Psoas muscle (tissue), 8 donors: Measurements from ENCODE around the gene GLB1L. TPM values are rescaled to one million over a fixed set of nuclear protein-coding genes. Genes with fewer than 3 reads are reported as not detected.

Source experiments
- ATAC-seq, 4 donors: fragments of 200-7000 bp; cut with Tn5 transposase; one replicate each; pipeline ENCODE4 v1.9.1; 2020; ENCODE audit warnings: moderate library complexity in 3 of 4, mild to moderate bottlenecking in 2 of 4
- DNase-seq, 2 donors: peaks; one replicate each; pipeline ENCODE4 v3.0.0-alpha.2; 2020
- H3K27ac ChIP-seq: fragments of 200-600 bp; one replicate; pipeline ENCODE4 v1.8.0; 2022
- H3K27me3 ChIP-seq, 3 donors: fragments of 200-600 bp in 1 of 3; one replicate each; pipeline versions ENCODE4 v1.6.1 to v1.8.0; 2013 to 2022; ENCODE audit warnings: low read length in 2 of 3, mild to moderate bottlenecking in 2 of 3, moderate library complexity in 1 of 3; ENCODE audit not compliant: insufficient read depth in 3 of 3
- H3K36me3 ChIP-seq, 2 donors: fragments of 200-600 bp in 1 of 2; one replicate each; pipeline versions ENCODE4 v1.6.1 to v1.8.0; 2013 to 2022; ENCODE audit warnings: low read depth in 1 of 2, mild to moderate bottlenecking in 1 of 2, moderate library complexity in 1 of 2; ENCODE audit not compliant: insufficient read depth in 1 of 2
- H3K4me1 ChIP-seq: fragments of 200-600 bp; one replicate; pipeline ENCODE4 v1.8.0; 2022
- H3K4me3 ChIP-seq: fragments of 200-600 bp; one replicate; pipeline ENCODE4 v1.8.0; 2022; ENCODE audit warnings: mild to moderate bottlenecking
- H3K9me3 ChIP-seq: fragments of 200-600 bp; one replicate; pipeline ENCODE4 v1.8.0; 2022
- WGBS, 3 donors: extraction: QIAGEN DNeasy Blood & Tissue Kit; methylation state at CpG; one replicate each; pipeline versions ENCODE4 v1.1.6 to v1.1.7; 2013; 5-methylcytosine and 5-hydroxymethylcytosine counted together
- intact Hi-C, 2 donors: fragments of 100-400 bp; cut with DNase I; formaldehyde crosslinking; loops; one replicate each; pipeline versions ENCODE4 v1.11.0 to v1.14.2; 2022
- polyA plus RNA-seq, 3 donors: library from polyadenylated mRNA; stranded (reverse); fragments of 200-250 nt; gene quantifications; one replicate each; pipeline ENCODE4 v1.2.3, GENCODE V29; 2013
- total RNA-seq, 4 donors: library from RNA; stranded (reverse); fragmentation: NEBNext Ultra II Directional in 2 of 4; extraction: Animal tissue kit (Norgen Biotek cat#: 25700) in 2 of 4; gene quantifications; one replicate each; pipeline versions ENCODE4 v1.2.1 to v1.2.4, GENCODE V29; 2021 to 2023
- TF ChIP-seq, protein P1 (sequence below): fragments of 200-600 bp; IDR thresholded peaks from one replicate; pipeline ENCODE4 v1.8.0; 2022; ENCODE audit warnings: antibody characterized with exemption
- donor health status: healthy with polysubstance abuse.
- donor health status: DM: no; HTN: no; CAD: no; lungs with moderate emphysema.
- donor health status: Bipolar disorder and iron deficiency.
- donor health status: healthy.
- donor health status: DM: yes; HTN: yes; CAD: no.
- donor health status: DM: no; HTN: no; CAD: no.
- donor health status: DM: no; HTN: no; CAD: no.
- donor health status: DM: yes; HTN: yes; CAD: no.

GLB1L gene
- total and polyA plus RNA-seq, 7 donors = 0.55 to 3.7 (median 0.90) TPM

DNA sequence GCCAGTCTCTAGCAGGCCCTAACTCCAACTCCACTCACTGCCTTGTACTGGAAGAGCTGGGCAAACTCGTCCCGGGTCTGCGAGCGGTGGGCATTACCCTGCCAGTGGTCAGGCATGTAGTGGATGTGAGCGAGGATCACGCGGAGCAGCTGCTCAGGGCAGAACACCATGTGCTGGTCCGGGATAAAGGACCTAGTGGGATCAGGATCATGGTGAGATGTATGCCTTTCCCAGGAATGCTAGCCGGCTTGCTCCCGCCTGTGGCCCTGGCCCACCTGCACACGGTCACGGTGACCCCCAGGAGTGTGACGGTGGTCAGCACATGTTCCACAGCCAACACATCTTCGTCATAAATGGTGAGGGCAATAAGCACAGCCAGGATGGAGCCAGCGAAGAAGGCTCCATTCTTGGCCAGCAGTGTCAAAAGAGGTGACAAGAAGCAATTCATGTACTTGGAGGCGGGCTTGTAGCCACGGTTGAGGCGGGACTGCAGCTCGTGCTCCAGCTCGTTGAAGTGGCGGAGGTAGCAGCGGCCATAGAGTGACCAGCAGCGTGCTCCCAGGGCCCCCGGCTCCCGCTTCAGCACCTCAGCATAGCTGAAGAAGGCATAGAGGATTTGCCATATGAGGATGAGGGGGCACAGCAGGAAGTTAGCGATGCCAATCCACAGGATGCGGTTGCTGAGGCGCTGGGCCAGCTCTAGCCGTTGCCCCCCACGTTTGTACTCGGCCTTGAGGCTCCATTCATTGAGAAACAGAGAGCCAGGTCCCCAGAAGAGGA lies 21.2 kb downstream of the GLB1L start:
- Histone ChIP-seq H3K27ac (no peak overlapping the region), H3K36me3 (peaks cover 8 to 88% of the 10 kb centered on the region in 2 donors), H3K27me3 (no peaks in the 10 kb centered on the region), H3K4me1 (peaks cover 20% of the 10 kb centered on the region), H3K9me3 (no peaks in the 10 kb centered on the region), H3K4me3 (no peak overlapping the region)
- intact Hi-C loops = no loop called here
- no peak for ATAC-seq
- DNase-seq = no peak
- TF ChIP-seq, protein P1, sequence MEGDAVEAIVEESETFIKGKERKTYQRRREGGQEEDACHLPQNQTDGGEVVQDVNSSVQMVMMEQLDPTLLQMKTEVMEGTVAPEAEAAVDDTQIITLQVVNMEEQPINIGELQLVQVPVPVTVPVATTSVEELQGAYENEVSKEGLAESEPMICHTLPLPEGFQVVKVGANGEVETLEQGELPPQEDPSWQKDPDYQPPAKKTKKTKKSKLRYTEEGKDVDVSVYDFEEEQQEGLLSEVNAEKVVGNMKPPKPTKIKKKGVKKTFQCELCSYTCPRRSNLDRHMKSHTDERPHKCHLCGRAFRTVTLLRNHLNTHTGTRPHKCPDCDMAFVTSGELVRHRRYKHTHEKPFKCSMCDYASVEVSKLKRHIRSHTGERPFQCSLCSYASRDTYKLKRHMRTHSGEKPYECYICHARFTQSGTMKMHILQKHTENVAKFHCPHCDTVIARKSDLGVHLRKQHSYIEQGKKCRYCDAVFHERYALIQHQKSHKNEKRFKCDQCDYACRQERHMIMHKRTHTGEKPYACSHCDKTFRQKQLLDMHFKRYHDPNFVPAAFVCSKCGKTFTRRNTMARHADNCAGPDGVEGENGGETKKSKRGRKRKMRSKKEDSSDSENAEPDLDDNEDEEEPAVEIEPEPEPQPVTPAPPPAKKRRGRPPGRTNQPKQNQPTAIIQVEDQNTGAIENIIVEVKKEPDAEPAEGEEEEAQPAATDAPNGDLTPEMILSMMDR = no peak
- WGBS, 3 donors = 92 to 96% (median 93%) methylated on average over 31 of the region's 31 CpGs

DNA sequence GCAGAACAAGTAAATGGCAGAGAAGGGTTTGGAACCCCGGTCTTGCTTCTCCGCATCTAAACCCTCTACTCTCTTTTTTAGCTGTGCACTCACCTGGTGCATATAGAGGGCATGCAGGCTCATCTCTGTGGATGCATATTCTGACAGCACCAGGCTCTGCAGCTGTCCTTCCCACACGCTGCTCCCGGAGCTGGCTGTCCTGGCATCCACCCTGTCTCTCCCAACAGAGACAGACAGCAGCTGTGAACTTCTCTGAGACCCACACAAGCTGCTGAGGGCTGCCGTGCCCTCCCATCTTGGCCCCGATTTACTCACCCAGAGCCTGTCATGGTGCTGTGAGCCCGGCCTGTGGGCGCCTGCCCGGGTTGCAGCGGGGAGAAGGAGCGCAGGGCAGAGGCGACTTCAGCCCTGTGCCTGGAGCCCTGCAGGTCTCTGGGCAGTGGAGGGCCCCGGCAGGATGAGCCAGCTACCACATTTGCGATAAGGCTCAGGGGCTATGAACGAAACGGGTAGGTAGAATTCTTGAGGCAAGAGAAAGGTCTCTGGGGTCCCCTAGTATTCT lies 23.2 kb downstream of the GLB1L start:
- 63 to 72% (median 71%) methylated on average over 16 of the region's 16 CpGs for WGBS, 3 donors
- Histone ChIP-seq H3K27me3 (no peaks in the 10 kb centered on the region), H3K36me3 (peaks cover 8 to 77% of the 10 kb centered on the region in 2 donors), H3K4me1 (peaks cover 15% of the 10 kb centered on the region), H3K9me3 (no peaks in the 10 kb centered on the region), H3K27ac (peak overlapping the region; percentile 23), H3K4me3 (no peak overlapping the region)
- TF ChIP-seq, protein P1 = no peak
- no peak for DNase-seq
- intact Hi-C loops = no loop called here
- ATAC-seq = no peak

DNA sequence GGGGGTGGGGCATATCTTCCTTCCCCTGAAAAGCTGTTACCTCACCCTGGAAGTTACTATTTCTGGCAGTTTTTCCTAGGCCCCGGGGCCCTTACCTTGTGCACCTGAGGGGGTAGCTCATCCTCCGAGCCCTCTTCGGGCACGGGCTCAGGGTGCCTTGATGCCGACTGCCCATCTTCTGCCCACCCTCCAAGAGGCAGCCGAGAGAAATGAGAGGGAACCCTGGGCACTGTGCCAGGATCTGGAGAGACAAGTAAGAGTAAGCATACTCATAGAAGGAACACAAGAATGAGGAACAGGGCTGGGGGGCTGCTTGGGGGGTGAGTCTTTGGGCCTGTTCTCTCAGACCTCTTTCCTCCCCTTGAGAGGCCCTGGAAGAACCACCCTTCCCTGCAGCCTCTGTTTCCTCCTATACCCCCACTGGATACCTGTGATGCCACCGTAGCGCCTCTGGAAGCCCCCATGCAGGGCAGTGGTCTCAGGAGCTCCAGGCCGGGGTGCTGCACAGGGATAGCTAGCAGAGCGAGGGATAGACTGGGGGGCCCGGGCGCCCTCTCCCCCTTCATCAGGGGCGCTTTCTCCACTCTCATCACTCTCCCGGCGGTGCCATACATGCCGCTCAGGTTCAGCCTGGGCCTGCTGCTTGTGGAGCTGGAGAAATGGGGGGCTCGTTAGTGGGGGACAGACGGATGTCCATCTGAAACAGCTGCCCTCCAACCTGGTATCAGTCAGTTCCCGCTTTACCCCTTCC lies 24.4 kb downstream of the GLB1L start:
- H3K36me3 ChIP-seq = peaks cover 8 to 76% of the 10 kb centered on the region in 2 donors
- no peak overlapping the region for H3K4me3 ChIP-seq
- peak overlapping the region; percentile 36 for H3K27ac ChIP-seq
- H3K9me3 ChIP-seq = no peaks in the 10 kb centered on the region
- WGBS, 3 donors = 87 to 89% (median 89%) methylated on average over 16 to 19 of the region's 19 CpGs
- H3K27me3 ChIP-seq = no peaks in the 10 kb centered on the region
- intact Hi-C loops = no loop called here
- no peak for DNase-seq
- ATAC-seq = no peak
- TF ChIP-seq, protein P1 = no peak
- H3K4me1 ChIP-seq = peaks cover 23% of the 10 kb centered on the region

DNA sequence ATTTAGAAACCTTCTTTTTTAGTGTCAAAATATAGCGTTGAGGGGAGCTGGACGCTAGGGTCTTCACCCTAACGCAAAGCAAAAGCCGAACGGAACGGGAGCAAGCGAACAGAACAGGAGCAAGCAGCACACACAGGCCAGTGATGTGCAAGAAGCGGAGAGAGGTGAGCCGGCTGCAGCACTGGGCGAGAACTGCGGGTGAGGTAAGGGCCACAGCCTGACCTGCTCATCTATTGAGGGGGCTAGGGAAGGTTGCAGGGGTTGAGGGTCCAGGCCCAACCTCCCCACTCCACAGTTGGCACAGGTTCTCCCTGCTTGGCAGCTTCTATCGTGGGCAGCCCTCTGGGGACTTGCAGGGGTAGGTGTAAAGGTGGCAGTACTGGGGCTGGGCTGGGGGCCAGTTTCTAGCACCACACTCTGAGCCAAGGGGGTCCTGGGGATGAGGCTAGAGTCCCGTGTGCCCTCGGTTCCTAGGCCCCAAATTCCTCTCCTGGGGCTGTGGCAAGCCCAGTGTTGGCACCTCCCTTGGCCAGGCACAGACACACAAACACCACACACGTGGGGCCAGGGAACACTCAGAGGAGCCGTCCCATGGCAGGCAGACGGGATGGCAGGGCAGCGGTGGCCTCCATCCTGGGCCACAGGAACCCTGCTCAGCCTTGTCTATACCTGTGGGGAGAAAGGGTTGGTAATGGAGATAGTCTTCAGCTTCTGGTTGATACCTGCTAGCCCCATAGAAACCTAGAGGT lies 25.3 kb downstream of the GLB1L start:
- H3K4me3 ChIP-seq = peak overlapping the region; percentile 69
- no peaks in the 10 kb centered on the region for H3K27me3 ChIP-seq
- intact Hi-C loops = loop anchor here in 1 of 2 donors (5.0 kb wide), 1 partner anchor 43 kb away; the partner anchor contains the start of genes CNPPD1 and RETREG2
- DNase-seq = no peak
- WGBS, 3 donors = 84 to 85% (median 85%) methylated on average over 18 of the region's 18 CpGs
- no peaks in the 10 kb centered on the region for H3K9me3 ChIP-seq
- H3K36me3 ChIP-seq = peaks cover 6 to 76% of the 10 kb centered on the region in 2 donors
- no peak for ATAC-seq
- peak overlapping the region; percentile 92 for H3K27ac ChIP-seq
- TF ChIP-seq, protein P1 = no peak
- H3K4me1 ChIP-seq = peaks cover 24% of the 10 kb centered on the region
